COR-L47 (cell line): ENCODE data around the gene CMSS1.

ENCODE experiments used
- DNase-seq: peaks from one replicate; lab custom pipeline; 2025; lab: John Stamatoyannopoulos, UW

Gene CMSS1

GRCh38 chr3:100179692-100180349 lies 362.2 kb downstream of the CMSS1 start:
- no peak for DNase-seq

GRCh38 chr3:100183608-100184125 lies 366.0 kb downstream of the CMSS1 start:
- DNase-seq: no peak

- DNase-seq: no peak
These were observed 367.4 kb downstream of the CMSS1 start for GRCh38 chr3:100184948-100185570.

DNA sequence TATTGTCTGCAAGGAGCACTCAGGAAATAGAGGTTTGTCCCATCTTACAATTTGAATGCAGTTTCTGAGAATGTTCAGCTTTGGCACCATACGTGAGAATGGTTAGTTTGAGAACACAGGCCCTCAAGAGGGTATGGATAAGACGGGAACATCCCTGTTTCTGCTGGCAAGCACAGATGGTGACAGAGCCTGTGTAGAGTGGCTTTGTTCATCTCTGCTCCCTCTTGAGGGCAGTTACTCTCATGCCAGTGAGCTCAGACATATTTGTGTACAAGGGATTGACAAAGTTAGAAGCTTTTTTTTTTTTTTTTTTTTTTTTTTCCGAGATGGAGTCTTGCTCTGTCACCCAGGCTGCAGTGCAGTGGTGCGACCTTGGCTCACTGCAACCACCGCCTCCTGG lies 368.2 kb downstream of the CMSS1 start:
- no peak for DNase-seq

GRCh38 chr3:100189444-100189964 lies 371.8 kb downstream of the CMSS1 start:
- DNase-seq: no peak

DNA sequence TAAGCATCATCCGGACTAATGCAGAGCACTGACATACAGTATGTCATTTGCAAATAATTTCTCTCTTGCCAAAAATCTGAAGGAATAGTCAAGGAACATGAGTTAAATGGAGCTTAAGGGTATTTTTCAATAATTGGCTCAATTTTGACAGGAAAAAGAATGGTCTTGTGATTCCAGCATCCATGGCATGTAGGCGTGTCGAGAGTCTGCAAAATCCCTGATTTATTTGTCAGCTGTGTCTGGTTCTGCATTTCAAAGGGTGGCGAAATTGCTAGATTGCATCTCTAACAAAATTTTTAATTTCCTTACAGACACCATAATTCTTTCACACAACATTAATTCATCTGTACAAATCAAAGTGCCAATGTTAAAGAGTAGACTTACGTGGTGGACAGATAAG lies 377.7 kb downstream of the CMSS1 start:
- DNase-seq: no peak

DNA sequence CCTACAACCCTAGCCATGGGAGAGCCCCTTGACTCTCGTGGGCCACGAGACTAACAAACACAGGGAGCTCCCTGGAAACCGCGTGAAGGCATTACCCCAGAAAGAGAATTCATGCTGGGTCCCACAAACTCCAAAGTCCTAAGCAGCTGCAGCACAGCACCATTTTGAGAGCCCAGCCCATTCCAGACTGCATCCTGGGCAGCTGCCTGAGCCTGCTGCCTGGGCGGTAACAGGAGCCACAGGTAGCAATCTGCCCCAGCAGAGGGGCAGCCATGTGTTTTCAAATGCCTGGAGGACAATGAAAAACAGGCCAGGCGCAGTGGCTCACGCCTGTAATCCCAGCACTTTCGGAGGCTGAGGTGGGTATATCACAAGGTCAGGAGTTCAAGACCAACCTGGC lies 380.2 kb downstream of the CMSS1 start:
- DNase-seq: no peak

GRCh38 chr3:100198579-100199269 lies 381.1 kb downstream of the CMSS1 start:
- DNase-seq: no peak

- no peak for DNase-seq
These were observed 387.5 kb downstream of the CMSS1 start for GRCh38 chr3:100205171-100205570.

DNA sequence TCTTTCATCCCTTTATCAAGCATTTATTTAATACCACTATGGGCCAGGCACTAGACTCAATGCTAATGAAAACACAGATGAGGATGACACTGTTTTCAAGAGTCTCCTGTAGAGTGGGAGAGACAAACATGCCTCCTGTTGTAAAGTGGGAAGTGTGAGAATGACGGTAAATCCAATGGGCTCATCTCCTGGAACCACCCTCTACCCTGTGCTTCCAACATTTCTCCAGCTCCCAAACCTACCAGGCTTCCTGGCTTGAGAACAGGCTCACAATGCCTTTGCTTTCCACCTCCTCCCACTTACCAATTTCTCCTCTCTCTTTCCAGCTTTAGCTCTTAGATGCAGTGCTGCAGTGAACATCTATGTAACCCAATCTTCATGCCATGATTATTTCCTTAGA lies 389.0 kb downstream of the CMSS1 start:
- no peak for DNase-seq

- DNase-seq: no peak
These were observed 390.2 kb downstream of the CMSS1 start for GRCh38 chr3:100207886-100208285.

DNA sequence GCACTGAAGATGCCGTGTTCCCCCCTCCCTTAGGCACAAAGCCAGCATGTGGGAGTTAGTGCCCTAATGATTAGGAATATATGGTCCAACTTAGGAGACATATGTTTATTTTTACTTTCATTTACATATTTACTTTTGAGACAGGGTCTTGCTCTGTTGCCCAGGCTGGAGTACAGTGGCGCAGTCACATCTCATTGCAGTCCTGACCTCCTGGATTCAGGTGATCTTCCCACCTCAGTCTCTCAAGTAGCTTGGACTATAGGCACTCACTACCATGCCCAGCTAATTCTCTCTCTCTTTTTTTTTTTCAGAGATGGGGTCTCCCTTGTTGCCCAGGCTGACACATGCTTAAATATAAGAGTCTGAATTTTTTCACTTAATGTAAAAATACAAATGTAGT lies 391.5 kb downstream of the CMSS1 start:
- DNase-seq: no peak

GRCh38 chr3:100209948-100210771 lies 392.5 kb downstream of the CMSS1 start:
- no peak for DNase-seq

DNA sequence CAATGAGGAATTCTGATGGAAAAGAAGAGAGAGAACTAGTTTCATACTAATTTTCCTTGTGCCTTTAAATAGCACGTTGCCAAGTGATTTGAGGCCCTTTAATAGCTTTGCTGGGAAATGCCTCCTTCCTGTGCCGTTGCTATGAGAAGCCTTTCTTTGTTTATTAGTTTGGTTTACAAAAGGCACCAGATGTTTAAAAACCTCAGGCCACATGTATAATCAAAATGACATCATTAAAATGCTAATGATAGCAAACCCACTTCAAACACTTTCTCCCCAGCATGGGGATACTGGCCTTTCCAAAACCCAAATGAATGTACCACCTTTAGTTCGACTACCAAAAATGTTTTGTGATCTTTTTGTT lies 393.1 kb downstream of the CMSS1 start:
- peak; percentile 66 for DNase-seq

DNA sequence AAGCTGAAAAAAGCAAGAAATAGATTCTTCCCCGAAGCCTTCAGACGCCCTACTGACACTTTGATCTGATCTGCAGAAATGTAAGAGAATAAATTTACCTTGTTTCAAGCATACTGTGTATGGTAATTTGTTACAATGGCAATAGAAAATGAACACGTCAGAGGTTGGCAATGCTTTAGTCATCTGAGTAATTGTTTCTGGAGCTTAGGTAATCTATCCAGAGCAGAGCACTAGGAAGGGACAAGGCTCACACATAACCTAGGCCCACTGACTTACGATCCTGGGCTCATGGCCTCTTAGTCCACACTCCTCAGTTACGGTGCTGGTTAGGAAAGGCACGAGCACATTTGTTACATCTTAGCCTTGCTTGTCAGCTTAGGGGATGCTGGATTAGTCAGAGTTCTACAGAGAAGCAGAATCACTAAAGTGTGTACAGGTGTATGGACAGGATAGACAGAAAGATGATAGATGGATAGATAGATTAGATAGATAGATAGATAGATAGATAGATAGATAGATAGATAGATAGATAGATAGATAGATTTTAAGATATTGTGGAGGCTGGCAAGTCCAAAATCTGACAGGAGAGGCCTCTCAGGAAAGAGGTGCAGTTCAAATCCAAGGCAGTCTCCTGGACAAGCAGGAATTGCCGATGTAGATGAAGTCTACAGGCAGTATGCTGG lies 396.4 kb downstream of the CMSS1 start:
- no peak for DNase-seq

GRCh38 chr3:100214574-100214964 lies 396.9 kb downstream of the CMSS1 start:
- DNase-seq: no peak

DNA sequence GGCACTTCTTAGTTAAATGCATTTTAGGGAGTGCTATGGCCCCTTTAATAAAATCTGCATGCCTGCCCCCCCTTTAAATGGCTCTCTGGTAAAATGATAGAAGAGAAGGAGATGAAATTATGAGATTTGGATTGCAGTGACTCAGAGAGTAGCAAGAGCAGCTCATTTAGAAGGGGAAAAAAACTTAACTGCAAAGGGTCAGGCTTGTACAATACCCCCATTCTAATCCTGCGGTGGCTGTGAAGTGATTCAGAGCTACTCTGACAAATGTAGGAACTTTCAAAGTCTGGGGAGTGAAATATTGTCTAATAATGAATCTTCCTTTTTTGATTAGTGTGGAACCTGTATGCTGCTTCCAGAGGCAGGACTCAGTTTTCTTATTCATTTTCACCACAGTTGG lies 399.1 kb downstream of the CMSS1 start:
- DNase-seq: no peak

DNA sequence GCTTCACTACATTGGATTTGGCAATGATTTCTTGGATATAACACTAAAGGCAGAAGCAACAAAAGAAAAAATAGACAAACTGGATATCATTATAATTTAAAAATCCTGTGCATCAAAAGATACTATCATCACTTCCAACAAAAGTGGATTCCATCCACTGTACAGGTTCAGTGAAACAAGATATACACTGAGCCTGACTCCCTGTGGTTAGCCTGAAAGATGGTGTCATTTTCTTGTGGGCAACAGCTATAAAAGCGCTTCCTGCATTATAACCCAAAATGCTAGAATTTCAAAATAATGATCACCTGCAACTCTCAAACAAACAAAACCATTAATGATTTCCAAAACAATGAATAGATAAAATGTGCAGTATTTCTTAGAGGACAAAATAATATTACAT lies 403.5 kb downstream of the CMSS1 start:
- DNase-seq: no peak

- no peak for DNase-seq
These were observed 407.5 kb downstream of the CMSS1 start for GRCh38 chr3:100225193-100225592.

DNA sequence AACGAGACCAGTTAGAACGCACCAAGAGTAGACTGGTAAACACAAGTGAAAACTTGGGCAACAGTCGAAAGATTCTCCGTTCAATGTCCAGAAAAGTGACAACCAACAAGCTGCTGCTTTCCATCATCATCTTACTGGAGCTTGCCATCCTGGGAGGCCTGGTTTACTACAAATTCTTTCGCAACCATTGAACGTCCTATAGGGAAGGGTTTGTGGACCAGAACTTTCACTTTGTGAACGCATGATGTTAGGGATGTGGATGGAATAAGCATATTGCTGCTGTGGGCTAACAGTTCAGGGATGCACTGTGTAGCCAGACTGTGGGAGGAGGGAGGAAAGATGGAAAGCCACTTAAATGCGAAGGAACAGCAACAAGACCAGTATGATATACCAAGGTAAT lies 408.2 kb downstream of the CMSS1 start:
- DNase-seq: no peak

GRCh38 chr3:100226712-100227429 lies 409.2 kb downstream of the CMSS1 start:
- no peak for DNase-seq
